Measurements from ENCODE around the gene PLLP. TPM values are rescaled to one million over a fixed set of nuclear protein-coding genes. Genes with fewer than 3 reads are reported as not detected.
A peak's percentile ranks its signal among the peaks of the same experiment; 100 is the strongest.

The PLLP gene
- total and polyA plus RNA-seq, 9 of the 15 experiments (the other 6 are each of a cell fraction or from before 2014, with no cell fraction given), result 0.09 to 0.96 (median 0.27) TPM

- no peak for TF ChIP-seq E4F1 (CRISPR knock-in tag; IDR thresholded peaks at IDR 0.05; ENCODE audit: borderline replicate concordance)
- peak; percentile 85 to 87 for TF ChIP-seq NRF1 (conservative IDR thresholded peaks at IDR 0.05 in 1 of 2, IDR thresholded peaks at IDR 0.05 in 1 of 2)
- TF ChIP-seq BRD4 (IDR thresholded peaks at IDR 0.05), result no peak
- TF ChIP-seq NEUROD1 (IDR thresholded peaks at IDR 0.05; ENCODE audit: borderline replicate concordance, low read depth, low read length, partially characterized antibody), result no peak
- no peak for TF ChIP-seq TAF1 (IDR thresholded peaks at IDR 0.05; ENCODE audit: control insufficient read depth, extremely low read depth, insufficient read depth, low read length, severe bottlenecking)
- TF ChIP-seq CBFA2T3 (IDR thresholded peaks at IDR 0.05), result peak; percentile 12
- TF ChIP-seq CBX8 (IDR thresholded peaks at IDR 0.05; ENCODE audit: borderline replicate concordance, extremely low read depth, low read depth, low read length, poor library complexity, severe bottlenecking), result no peak
- TF ChIP-seq POLR2G (IDR thresholded peaks at IDR 0.05; ENCODE audit: low read depth, low read length), result peak; percentile 61; the same call in 1 of the 2 replicates
- TF ChIP-seq GATAD2B (IDR thresholded peaks at IDR 0.05; ENCODE audit: borderline replicate concordance), result peak; percentile 53; the same call in 1 of the 2 replicates
- TF ChIP-seq ARID4B (CRISPR knock-in tag; IDR thresholded peaks at IDR 0.05), result no peak
- no peak for TF ChIP-seq USF1 (CRISPR knock-in tag; IDR thresholded peaks at IDR 0.05)
- no peak for TF ChIP-seq MEF2D (tag; conservative IDR thresholded peaks at IDR 0.05; ENCODE audit: low read depth)
- TF ChIP-seq ZNF232 (CRISPR knock-in tag; IDR thresholded peaks at IDR 0.05), result peak; percentile 94
- no peak for TF ChIP-seq IFI16 (CRISPR knock-in tag; IDR thresholded peaks at IDR 0.05)
- 0 out of 2 replicates have a peak, but pooled peaks have one; percentile 17 for TF ChIP-seq EGR1 (conservative IDR thresholded peaks at IDR 0.05)
- TF ChIP-seq HOXB6 (CRISPR knock-in tag; IDR thresholded peaks at IDR 0.05; ENCODE audit: borderline replicate concordance), result no peak
- peak; percentile 68; the same call in 1 of the 2 replicates for TF ChIP-seq CREB3L1 (IDR thresholded peaks at IDR 0.05; ENCODE audit: borderline replicate concordance, low read depth)
Measured at GRCh38 chr16:57284209-57284951, at the start of gene PLLP (continued).

Data from K562 (cell line).